ENCODE measurements around the gene ZFP90.
A peak's percentile ranks its signal among the peaks of the same experiment; 100 is the strongest.
"Not testable (repeated sequence)": the region's sequence is repeated elsewhere in the genome, so short reads cannot be mapped to it uniquely, and the experiment has no call there.

Gene ZFP90

DNA sequence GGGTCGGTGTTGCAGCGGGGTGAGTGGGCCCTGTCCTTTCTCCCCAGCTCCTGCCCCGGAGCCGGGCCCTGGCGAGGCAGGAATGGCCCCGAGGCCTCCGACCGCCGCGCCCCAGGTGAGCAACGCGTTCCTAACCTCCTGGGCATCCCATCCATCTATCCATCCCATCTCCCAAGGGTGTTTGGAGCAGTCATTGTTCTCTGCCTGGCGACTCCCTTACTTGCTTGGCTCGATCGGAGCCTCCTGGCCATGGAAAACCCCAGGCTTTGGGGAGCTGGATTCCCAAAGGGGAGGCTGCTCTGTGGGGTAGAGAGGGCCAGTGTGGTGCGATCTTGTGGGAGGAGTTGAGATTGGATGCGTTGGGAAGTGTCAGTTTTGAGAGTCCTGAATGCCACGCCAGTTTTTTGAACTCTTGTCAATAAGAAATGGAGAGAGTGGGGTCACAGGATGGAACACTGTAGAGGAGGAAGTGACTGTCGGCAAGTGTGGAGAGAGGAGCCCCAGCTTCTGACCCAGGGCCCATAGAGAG is 684 bp downstream of the ZFP90 start:
- TF ChIP-seq, protein P1, sequence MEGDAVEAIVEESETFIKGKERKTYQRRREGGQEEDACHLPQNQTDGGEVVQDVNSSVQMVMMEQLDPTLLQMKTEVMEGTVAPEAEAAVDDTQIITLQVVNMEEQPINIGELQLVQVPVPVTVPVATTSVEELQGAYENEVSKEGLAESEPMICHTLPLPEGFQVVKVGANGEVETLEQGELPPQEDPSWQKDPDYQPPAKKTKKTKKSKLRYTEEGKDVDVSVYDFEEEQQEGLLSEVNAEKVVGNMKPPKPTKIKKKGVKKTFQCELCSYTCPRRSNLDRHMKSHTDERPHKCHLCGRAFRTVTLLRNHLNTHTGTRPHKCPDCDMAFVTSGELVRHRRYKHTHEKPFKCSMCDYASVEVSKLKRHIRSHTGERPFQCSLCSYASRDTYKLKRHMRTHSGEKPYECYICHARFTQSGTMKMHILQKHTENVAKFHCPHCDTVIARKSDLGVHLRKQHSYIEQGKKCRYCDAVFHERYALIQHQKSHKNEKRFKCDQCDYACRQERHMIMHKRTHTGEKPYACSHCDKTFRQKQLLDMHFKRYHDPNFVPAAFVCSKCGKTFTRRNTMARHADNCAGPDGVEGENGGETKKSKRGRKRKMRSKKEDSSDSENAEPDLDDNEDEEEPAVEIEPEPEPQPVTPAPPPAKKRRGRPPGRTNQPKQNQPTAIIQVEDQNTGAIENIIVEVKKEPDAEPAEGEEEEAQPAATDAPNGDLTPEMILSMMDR (IDR thresholded peaks at IDR 0.05; ENCODE audit: insufficient read depth, low read depth, low read length, missing control alignments) = no peak
- peak; percentile 36 for DNase-seq (ENCODE audit: low read depth)
- H3K4me3 ChIP-seq (ENCODE audit: low read length) = peak overlapping the region; percentile 69

DNA sequence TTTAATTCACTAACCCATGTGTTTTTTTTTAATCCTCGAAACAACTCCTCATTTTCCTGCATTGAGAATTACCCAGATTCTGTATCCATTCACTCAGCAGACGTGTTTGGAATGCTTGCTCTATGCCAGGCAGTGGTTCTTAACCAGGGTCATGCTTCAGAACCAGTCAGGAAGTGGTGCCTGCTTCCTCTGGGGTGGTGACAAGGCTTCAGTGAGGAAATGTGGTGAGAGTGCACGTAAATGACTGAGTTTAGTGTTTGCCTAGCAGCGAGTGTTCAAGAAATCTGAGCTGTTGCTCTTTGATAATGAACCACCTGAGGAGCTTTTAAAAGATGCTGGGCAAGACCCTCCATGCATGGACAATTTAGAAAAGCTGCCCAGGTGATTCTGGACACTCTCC is 9.9 kb downstream of the ZFP90 start:
- no peak for DNase-seq (ENCODE audit: low read depth)
- no peak overlapping the region for H3K4me3 ChIP-seq (ENCODE audit: low read length)
- TF ChIP-seq, protein P1 (IDR thresholded peaks at IDR 0.05; ENCODE audit: insufficient read depth, low read depth, low read length, missing control alignments) = no peak

DNA sequence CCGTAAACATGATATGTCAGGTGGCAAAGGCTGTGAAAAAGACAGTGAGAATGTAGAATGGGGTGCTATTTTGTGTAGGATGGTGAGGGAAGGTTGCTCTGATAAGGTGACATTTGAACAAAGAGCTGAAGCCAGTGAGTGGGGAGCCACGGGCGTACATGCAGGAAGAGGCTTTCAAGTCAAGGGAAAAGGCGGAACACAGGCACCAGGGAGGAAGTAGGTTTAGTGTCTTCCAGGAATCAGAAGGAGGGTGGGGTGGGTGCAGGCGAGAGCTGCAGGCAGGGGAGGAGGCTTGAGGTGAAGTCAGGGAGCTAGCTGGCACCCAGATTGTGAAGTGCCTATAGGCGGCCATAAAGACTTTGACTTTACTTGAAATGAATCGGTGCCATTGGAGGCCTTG is 14.1 kb downstream of the ZFP90 start:
- no peak for DNase-seq (ENCODE audit: low read depth)
- no peak overlapping the region for H3K4me3 ChIP-seq (ENCODE audit: low read length)
- TF ChIP-seq, protein P1 (IDR thresholded peaks at IDR 0.05; ENCODE audit: insufficient read depth, low read depth, low read length, missing control alignments) = no peak

DNA sequence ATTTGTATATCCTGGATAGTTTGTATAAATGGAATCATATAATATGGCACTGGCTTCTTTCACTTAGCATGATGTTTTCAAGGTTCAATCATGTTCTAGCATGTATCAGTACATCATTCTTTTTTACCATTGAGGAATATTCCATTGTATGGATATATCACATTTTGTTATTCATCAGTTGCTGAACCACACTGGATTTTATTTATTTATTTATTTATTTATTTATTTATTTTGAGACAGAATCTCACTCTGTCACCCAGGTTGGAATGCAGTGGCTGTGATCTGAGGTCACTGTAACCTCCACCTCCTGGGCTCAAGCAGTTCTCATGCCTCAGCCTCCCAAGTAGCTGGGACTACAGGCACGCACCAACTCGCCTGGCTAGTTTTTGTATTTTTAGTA is 21.2 kb downstream of the ZFP90 start:
- DNase-seq (ENCODE audit: low read depth); H3K4me3 ChIP-seq (ENCODE audit: low read length): not testable (repeated sequence)

DNA sequence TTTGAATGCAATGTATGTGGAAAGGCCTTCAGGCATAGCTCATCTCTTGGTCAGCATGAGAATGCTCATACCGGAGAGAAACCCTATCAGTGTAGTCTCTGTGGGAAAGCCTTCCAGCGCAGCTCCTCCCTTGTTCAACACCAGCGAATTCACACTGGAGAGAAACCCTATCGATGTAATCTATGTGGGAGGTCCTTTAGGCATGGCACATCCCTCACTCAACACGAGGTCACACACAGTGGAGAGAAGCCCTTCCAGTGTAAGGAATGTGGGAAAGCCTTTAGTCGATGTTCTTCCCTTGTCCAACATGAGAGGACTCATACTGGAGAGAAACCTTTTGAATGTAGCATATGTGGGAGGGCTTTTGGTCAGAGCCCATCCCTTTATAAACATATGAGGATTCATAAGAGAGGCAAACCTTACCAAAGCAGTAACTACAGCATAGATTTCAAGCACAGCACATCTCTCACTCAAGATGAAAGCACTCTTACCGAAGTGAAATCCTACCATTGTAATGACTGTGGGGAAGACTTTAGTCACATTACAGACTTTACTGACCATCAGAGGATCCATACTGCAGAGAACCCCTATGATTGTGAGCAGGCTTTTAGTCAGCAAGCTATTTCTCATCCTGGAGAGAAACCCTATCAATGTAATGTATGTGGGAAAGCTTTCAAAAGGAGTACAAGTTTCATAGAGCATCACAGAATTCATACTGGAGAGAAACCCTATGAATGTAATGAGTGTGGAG is 24.7 kb downstream of the ZFP90 start:
- no peak overlapping the region for H3K4me3 ChIP-seq (ENCODE audit: low read length)
- TF ChIP-seq, protein P1 (IDR thresholded peaks at IDR 0.05; ENCODE audit: insufficient read depth, low read depth, low read length, missing control alignments) = no peak
- DNase-seq (ENCODE audit: low read depth) = no peak

DNA sequence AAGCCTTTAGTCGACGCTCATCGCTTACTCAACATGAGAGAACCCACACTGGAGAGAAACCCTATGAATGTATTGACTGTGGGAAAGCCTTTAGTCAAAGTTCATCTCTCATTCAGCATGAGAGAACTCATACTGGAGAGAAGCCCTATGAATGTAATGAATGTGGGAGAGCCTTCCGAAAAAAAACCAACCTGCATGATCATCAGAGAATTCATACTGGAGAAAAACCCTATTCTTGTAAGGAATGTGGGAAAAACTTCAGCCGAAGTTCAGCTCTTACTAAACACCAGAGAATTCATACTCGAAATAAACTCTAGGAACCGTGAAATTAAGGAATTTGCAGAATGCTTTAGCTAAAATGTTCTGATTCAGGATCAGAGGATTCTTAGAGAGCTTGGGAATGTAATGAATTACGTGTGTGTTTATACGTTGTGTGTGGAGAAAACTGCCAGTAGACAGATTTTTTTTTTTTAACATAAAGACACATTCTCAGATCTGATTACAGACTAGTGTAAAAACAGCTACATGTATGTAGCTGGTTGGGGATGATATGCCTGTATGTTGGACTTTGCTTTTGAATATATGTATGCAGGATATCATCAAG is 25.4 kb downstream of the ZFP90 start:
- H3K4me3 ChIP-seq (ENCODE audit: low read length) = no peak overlapping the region
- peak; percentile 17 for DNase-seq (ENCODE audit: low read depth)
- TF ChIP-seq, protein P1 (IDR thresholded peaks at IDR 0.05; ENCODE audit: insufficient read depth, low read depth, low read length, missing control alignments) = no peak

DNA sequence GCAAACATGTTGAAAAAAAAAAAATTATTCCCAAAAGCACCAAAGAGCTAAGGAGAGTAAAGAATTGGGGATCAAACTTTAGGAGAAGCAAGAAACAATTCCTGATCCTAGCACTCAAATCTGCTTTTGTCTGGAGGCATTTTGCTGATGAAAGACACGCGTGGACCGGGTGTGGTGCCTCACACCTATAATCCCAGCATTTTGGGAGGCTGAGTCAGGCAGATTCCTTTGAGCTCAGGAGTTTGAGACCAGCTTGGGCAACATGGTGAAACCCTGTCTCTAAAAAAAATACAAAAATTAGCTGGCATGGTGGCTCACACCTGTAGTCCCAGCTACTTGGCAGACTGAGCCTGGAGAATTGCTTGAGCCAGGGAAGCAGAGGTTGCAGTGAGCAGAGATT is 35.4 kb downstream of the ZFP90 start:
- TF ChIP-seq, protein P1 (IDR thresholded peaks at IDR 0.05; ENCODE audit: insufficient read depth, low read depth, low read length, missing control alignments) = no peak
- H3K4me3 ChIP-seq (ENCODE audit: low read length) = no peak overlapping the region
- peak; percentile 72 for DNase-seq (ENCODE audit: low read depth)
